HCT116 (cell line): ENCODE measurements around the gene ZNF888.

Experiments used
- CEBPB ChIP-seq: IDR thresholded peaks from 2 replicates; pipeline ENCODE4 v1.6.1; 2012; ENCODE audit warnings: low read depth
- JUND ChIP-seq: IDR thresholded peaks from 2 replicates; pipeline ENCODE4 v1.6.1; 2012
- POLR2AphosphoS5 ChIP-seq: IDR thresholded peaks from 2 replicates; pipeline ENCODE4 v1.6.1; 2011; ENCODE audit warnings: mild to moderate bottlenecking, low read depth, low read length, moderate library complexity
- SRF ChIP-seq: IDR thresholded peaks from 2 replicates; pipeline ENCODE4 v1.6.1; 2012; ENCODE audit warnings: low read depth
- TF ChIP-seq, protein P1 (sequence below), 3 experiments: fragments of 200-600 bp in 1 of 3; sonication (generic) in 1 of 3; IDR thresholded peaks in 2 of 3; conservative IDR thresholded peaks in 1 of 3; 2 replicates each; pipeline ENCODE4 v1.5.1; 2012 to 2017; ENCODE audit warnings: low read depth in 2 of 3, low read length in 2 of 3, antibody characterized with exemption in 1 of 3, borderline replicate concordance in 1 of 3, control low read depth in 1 of 3, mild to moderate bottlenecking in 1 of 3, mixed read lengths in 1 of 3, mixed run types in 1 of 3, moderate library complexity in 1 of 3; ENCODE audit not compliant: insufficient read depth in 1 of 3
- TF ChIP-seq, protein P2 (sequence below): IDR thresholded peaks from 2 replicates; pipeline ENCODE4 v1.6.1; 2012
- TF ChIP-seq, protein P3 (sequence below): IDR thresholded peaks from 2 replicates; pipeline ENCODE4 v1.6.1; 2012; ENCODE audit warnings: low read depth

DNA sequence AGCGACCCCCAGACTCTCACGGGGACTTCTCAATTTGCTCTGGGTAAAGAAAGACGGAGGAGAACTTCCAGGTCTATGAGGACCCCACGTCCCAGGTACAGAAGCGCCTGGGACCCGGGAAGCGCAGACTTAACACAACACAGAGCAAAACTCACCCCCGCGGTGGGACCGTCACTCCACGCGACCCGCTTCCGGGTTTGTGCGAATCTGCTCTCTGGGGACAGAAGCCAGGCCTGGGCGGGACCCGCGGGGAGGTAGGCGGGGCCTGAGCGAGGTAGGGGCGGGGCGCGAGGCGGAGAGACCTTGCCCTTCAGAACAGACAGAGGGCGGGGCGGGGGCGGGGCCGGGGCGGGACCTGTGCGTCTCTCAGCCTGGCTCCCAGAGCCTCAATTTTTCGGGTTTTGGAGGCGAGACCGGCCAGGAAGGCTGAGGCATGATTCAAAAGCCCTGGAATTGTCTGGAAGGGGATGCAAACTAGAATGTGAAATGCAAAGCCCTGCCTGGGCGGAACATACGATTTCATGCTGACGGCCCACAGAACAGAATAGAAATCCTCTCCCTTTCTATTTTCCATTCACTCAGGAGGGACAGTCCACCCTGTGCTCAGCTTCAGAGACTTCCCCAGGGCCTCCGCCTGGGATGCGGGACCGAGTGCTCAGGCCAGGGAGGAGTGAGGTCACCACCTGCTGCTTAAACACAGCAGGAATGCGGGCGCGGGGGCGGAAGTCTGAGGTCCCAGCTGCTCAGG is 19.3 kb upstream of the ZNF888 start:
- TF ChIP-seq, protein P1, sequence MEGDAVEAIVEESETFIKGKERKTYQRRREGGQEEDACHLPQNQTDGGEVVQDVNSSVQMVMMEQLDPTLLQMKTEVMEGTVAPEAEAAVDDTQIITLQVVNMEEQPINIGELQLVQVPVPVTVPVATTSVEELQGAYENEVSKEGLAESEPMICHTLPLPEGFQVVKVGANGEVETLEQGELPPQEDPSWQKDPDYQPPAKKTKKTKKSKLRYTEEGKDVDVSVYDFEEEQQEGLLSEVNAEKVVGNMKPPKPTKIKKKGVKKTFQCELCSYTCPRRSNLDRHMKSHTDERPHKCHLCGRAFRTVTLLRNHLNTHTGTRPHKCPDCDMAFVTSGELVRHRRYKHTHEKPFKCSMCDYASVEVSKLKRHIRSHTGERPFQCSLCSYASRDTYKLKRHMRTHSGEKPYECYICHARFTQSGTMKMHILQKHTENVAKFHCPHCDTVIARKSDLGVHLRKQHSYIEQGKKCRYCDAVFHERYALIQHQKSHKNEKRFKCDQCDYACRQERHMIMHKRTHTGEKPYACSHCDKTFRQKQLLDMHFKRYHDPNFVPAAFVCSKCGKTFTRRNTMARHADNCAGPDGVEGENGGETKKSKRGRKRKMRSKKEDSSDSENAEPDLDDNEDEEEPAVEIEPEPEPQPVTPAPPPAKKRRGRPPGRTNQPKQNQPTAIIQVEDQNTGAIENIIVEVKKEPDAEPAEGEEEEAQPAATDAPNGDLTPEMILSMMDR (IDR thresholded peaks at IDR 0.05 in 2 of 3, conservative IDR thresholded peaks at IDR 0.05 in 1 of 3; ENCODE audit: borderline replicate concordance in 1 of 3, insufficient read depth in 1 of 3, low read depth in 2 of 3, low read length in 2 of 3), result no peak
- TF ChIP-seq, protein P2, sequence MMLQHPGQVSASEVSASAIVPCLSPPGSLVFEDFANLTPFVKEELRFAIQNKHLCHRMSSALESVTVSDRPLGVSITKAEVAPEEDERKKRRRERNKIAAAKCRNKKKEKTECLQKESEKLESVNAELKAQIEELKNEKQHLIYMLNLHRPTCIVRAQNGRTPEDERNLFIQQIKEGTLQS, result no peak
- no peak for TF ChIP-seq CEBPB
- peak; percentile 90 for TF ChIP-seq POLR2AphosphoS5
- TF ChIP-seq, protein P3, sequence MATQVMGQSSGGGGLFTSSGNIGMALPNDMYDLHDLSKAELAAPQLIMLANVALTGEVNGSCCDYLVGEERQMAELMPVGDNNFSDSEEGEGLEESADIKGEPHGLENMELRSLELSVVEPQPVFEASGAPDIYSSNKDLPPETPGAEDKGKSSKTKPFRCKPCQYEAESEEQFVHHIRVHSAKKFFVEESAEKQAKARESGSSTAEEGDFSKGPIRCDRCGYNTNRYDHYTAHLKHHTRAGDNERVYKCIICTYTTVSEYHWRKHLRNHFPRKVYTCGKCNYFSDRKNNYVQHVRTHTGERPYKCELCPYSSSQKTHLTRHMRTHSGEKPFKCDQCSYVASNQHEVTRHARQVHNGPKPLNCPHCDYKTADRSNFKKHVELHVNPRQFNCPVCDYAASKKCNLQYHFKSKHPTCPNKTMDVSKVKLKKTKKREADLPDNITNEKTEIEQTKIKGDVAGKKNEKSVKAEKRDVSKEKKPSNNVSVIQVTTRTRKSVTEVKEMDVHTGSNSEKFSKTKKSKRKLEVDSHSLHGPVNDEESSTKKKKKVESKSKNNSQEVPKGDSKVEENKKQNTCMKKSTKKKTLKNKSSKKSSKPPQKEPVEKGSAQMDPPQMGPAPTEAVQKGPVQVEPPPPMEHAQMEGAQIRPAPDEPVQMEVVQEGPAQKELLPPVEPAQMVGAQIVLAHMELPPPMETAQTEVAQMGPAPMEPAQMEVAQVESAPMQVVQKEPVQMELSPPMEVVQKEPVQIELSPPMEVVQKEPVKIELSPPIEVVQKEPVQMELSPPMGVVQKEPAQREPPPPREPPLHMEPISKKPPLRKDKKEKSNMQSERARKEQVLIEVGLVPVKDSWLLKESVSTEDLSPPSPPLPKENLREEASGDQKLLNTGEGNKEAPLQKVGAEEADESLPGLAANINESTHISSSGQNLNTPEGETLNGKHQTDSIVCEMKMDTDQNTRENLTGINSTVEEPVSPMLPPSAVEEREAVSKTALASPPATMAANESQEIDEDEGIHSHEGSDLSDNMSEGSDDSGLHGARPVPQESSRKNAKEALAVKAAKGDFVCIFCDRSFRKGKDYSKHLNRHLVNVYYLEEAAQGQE, result no peak
- no peak for TF ChIP-seq JUND
- no peak for TF ChIP-seq SRF
